IMR-90 (cell line): Measurements from ENCODE around the gene PRKCB.

Experiments
- BHLHE40 ChIP-seq: fragments of 150-350 bp; IDR thresholded peaks from 2 replicates; pipeline ENCODE4 v1.6.1; 2016; ENCODE audit warnings: mild to moderate bottlenecking, low read depth, low read length
- CTCF ChIP-seq: conservative IDR thresholded peaks from 2 replicates; pipeline ENCODE4 v1.5.1; 2012; ENCODE audit warnings: mild to moderate bottlenecking, low read depth, low read length, improper control_type of control experiment

DNA sequence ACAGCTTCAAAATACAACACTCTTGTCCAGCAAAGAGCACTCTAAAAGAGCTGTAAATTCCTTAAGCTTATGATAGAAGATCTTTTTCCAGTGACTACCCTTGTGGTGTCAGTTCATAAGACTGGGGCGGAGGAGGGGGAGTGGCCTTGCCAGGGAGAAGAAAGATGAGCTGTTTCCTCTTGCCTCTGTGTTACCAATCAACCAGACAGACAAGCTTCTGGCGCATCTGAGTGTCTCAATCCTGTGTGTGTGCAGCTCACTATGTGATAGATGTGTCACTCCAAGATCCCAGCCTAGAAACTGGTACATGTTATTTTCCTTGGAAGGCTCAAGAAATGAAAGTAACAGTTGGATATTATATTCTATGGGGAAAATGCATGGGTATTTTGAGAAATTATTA, 253.0 kb downstream of the PRKCB start:
- no peak for TF ChIP-seq CTCF
- no peak for TF ChIP-seq BHLHE40
